GM19372 (cell line): ENCODE results near the gene DDX10.
"Not testable (repeated sequence)": the region's sequence is repeated elsewhere in the genome, so short reads cannot be mapped to it uniquely, and the experiment has no call there.

Source experiments
- ATAC-seq: cut with Tn5 transposase; IDR thresholded peaks from one replicate; pipeline ENCODE4 v1.9.1; 2021; ENCODE audit warnings: mild to moderate bottlenecking, low read depth, moderate library complexity; ENCODE audit not compliant: unreplicated experiment

DDX10 gene

GRCh38 chr11:108713076-108713790 lies 48.4 kb downstream of the DDX10 start:
- no peak for ATAC-seq

- ATAC-seq, result no peak
These were observed 50.4 kb downstream of the DDX10 start for GRCh38 chr11:108715239-108715638.

- no peak for ATAC-seq
These were observed 53.6 kb downstream of the DDX10 start for GRCh38 chr11:108718466-108718865.

- ATAC-seq, result no peak
These were observed 60.3 kb downstream of the DDX10 start for GRCh38 chr11:108724974-108725689.

GRCh38 chr11:108726077-108726800 lies 61.4 kb downstream of the DDX10 start:
- ATAC-seq, result no peak

GRCh38 chr11:108727665-108728064 lies 62.8 kb downstream of the DDX10 start:
- peak; percentile 41 for ATAC-seq

GRCh38 chr11:108729227-108729871 lies 64.5 kb downstream of the DDX10 start:
- ATAC-seq, result no peak

- ATAC-seq, result no peak
These were observed 67.5 kb downstream of the DDX10 start for GRCh38 chr11:108732395-108732794.

GRCh38 chr11:108733479-108734116 lies 68.7 kb downstream of the DDX10 start:
- peak; percentile 77 for ATAC-seq

- no peak for ATAC-seq
These were observed 69.4 kb downstream of the DDX10 start for GRCh38 chr11:108734283-108734682.

- no peak for ATAC-seq
These were observed 70.2 kb downstream of the DDX10 start for GRCh38 chr11:108734956-108735559.

GRCh38 chr11:108740132-108740531 lies 75.3 kb downstream of the DDX10 start:
- not testable (repeated sequence) for ATAC-seq

GRCh38 chr11:108743851-108744250 lies 79.0 kb downstream of the DDX10 start:
- ATAC-seq, result no peak

- ATAC-seq, result no peak
These were observed 84.1 kb downstream of the DDX10 start for GRCh38 chr11:108748968-108749367.

GRCh38 chr11:108751444-108751843 lies 86.6 kb downstream of the DDX10 start:
- peak; percentile 71 for ATAC-seq

GRCh38 chr11:108752297-108752751 lies 87.5 kb downstream of the DDX10 start:
- no peak for ATAC-seq

- no peak for ATAC-seq
These were observed 90.2 kb downstream of the DDX10 start for GRCh38 chr11:108754901-108755625.

GRCh38 chr11:108757630-108758029 lies 92.8 kb downstream of the DDX10 start:
- ATAC-seq, result no peak

- no peak for ATAC-seq
These were observed 93.6 kb downstream of the DDX10 start for GRCh38 chr11:108758458-108758857.
